ENCODE results near the gene CHST10. TPM values are rescaled to one million over a fixed set of nuclear protein-coding genes. Genes with fewer than 3 reads are reported as not detected.

CHST10 gene
- total and polyA plus RNA-seq, 11 donors: 5.8 to 14.1 (median 8.8) TPM

DNA sequence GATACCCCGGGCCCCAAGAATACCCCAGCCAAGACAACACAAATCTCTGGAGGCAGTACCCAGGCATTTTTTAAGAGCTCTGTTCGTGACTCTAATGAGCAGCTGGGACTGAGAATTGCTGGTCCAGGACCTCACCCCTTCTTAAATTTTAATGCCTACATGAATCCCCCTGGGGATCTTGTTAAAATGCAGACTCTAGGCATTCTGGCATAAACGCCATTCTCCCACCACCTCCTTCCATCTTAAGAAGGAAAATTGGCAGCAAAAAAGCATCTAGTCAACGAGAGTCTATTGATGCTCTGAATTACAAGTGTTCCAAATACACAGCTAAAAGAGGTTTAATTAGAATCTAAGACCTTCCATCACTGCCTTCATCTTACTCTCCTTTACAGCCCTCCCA is 5.0 kb downstream of the CHST10 start:
- Histone ChIP-seq H3K4me3 (no peak overlapping the region), H3K27ac (no peak overlapping the region), H3K4me1 (peaks cover 0 to 40% (median 16%) of the 10 kb centered on the region in 12 donors), H3K27me3 (no peaks in the 10 kb centered on the region), H3K36me3 (peaks cover 0 to 16% (median 0%) of the 10 kb centered on the region in 9 donors), H3K9me3 (no peaks in the 10 kb centered on the region)
- ATAC-seq (no peak), DNase-seq (no peak)
- WGBS, 4 donors: 88 to 95% (median 90%) methylated on average over 4 of the region's 4 CpGs
- TF ChIP-seq, protein P1, sequence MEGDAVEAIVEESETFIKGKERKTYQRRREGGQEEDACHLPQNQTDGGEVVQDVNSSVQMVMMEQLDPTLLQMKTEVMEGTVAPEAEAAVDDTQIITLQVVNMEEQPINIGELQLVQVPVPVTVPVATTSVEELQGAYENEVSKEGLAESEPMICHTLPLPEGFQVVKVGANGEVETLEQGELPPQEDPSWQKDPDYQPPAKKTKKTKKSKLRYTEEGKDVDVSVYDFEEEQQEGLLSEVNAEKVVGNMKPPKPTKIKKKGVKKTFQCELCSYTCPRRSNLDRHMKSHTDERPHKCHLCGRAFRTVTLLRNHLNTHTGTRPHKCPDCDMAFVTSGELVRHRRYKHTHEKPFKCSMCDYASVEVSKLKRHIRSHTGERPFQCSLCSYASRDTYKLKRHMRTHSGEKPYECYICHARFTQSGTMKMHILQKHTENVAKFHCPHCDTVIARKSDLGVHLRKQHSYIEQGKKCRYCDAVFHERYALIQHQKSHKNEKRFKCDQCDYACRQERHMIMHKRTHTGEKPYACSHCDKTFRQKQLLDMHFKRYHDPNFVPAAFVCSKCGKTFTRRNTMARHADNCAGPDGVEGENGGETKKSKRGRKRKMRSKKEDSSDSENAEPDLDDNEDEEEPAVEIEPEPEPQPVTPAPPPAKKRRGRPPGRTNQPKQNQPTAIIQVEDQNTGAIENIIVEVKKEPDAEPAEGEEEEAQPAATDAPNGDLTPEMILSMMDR (IDR thresholded peaks at IDR 0.05): no peak
- TF ChIP-seq POLR2A (IDR thresholded peaks at IDR 0.05): no peak
- intact Hi-C loops (cut with DNase I): loop anchor here in 3 of 10 donors (10.0 kb wide), 2 partner anchors 152 to 572 kb away; partner anchors contain the start of gene PDCL3 (in 2 of the 3)

DNA sequence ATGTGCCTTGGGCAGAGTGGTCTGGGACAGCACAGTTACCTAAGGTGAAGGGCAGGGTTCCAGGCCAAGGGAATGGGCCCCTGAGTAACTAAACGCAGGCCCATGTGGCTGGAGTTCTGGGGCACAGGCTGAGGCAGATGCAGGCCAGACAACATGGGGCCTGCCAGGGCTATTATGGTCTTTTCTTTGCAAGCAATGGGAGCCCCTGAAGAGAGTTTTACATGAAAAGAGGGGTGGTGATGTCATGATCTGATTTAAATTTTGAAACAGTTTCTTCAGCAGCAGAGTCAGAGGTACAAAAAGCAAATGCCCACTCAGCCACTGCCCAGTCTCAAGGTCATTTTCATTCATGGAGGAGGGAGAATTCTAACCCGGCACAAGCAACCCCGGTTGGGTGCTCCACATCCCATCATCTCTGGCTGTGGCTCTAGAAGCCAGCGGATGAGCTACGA is 5.6 kb downstream of the CHST10 start:
- Histone ChIP-seq H3K4me3 (no peak overlapping the region), H3K36me3 (peaks cover 0 to 21% (median 0%) of the 10 kb centered on the region in 9 donors), H3K4me1 (peaks cover 0 to 45% (median 17%) of the 10 kb centered on the region in 12 donors), H3K27ac (no peak overlapping the region), H3K27me3 (no peaks in the 10 kb centered on the region), H3K9me3 (no peaks in the 10 kb centered on the region)
- 92 to 96% (median 95%) methylated on average over 5 of the region's 5 CpGs for WGBS, 4 donors
- no peak for TF ChIP-seq POLR2A (IDR thresholded peaks at IDR 0.05)
- TF ChIP-seq, protein P1 (IDR thresholded peaks at IDR 0.05): no peak
- DNase-seq: no peak
- intact Hi-C loops (cut with DNase I): loop anchor here in 3 of 10 donors (10.0 kb wide), 2 partner anchors 153 to 573 kb away; partner anchors contain the start of gene PDCL3 (in 2 of the 3)
- ATAC-seq: no peak

DNA sequence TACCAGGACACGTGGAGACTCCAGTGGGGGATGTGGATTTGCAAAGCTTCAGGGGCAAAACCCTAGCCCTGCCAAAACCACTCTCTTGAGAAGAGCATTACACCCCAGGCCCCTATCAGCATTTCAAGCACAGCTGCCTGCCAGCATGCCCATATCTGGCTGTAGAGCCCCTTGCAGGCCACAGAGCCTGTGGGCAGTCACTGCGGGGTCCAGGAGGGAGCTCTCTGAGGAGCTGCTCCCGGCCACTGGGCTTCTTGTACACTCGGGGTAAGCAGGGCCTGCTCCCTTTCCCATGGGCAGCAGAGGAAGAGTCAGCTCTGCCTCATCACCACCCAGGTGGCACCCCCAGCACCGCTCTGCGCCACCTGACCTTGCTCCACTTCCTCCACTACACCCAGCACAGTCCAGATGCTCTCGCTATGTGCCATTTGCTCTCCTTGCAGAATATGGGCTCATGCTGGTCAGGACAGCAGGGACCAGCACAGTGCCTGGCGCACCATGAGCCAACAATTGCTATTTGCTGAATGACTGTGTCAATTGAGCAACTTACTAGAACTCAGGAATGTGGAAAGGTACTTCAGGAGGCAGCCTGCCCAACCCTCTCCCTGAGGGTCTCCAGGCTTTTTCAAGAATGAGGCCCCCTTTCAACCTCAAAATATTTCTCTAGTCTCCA is 7.4 kb downstream of the CHST10 start:
- H3K9me3 ChIP-seq: no peaks in the 10 kb centered on the region
- H3K4me3 ChIP-seq: no peak overlapping the region
- WGBS, 4 donors: 80 to 83% (median 82%) methylated on average over 6 to 8 of the region's 8 CpGs
- H3K27ac ChIP-seq: no peak overlapping the region
- peaks cover 0 to 33% (median 6%) of the 10 kb centered on the region in 12 donors for H3K4me1 ChIP-seq
- intact Hi-C loops (cut with DNase I): loop anchor here in 3 of 10 donors (10.0 kb wide), 2 partner anchors 155 to 575 kb away; partner anchors contain the start of gene PDCL3 (in 2 of the 3)
- TF ChIP-seq, protein P1 (IDR thresholded peaks at IDR 0.05): no peak
- TF ChIP-seq POLR2A (IDR thresholded peaks at IDR 0.05): no peak
- no peaks in the 10 kb centered on the region for H3K27me3 ChIP-seq
- peak in 1 of 4 donors; percentile 10 for ATAC-seq
- peaks cover 0 to 38% (median 14%) of the 10 kb centered on the region in 9 donors for H3K36me3 ChIP-seq
- no peak for DNase-seq

DNA sequence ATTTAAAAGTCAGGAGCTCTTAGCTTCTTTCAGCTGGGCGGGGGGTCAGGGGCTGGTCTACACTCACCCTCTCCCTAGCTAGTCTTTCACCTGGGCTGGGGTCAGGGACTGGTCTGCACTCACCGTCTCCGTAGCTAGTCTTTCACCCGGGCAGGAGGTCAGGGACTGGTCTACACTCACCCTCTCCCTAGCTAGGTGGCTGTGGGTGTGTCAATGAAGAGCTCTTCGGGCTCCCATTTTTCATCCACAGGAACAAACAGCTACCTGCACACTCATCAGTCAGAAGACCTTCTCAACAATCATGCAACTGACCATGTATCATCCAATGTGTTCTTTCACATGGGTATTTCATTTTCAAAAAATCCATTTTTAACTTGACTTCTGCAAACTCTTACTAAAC is 8.0 kb downstream of the CHST10 start:
- DNase-seq (no peak), ATAC-seq (no peak)
- peaks cover 0 to 33% (median 4%) of the 10 kb centered on the region in 12 donors for H3K4me1 ChIP-seq
- no peaks in the 10 kb centered on the region for H3K27me3 ChIP-seq
- 84 to 94% (median 92%) methylated on average over 5 of the region's 5 CpGs for WGBS, 4 donors
- TF ChIP-seq POLR2A (IDR thresholded peaks at IDR 0.05): no peak
- TF ChIP-seq, protein P1 (IDR thresholded peaks at IDR 0.05): no peak
- no peaks in the 10 kb centered on the region for H3K9me3 ChIP-seq
- no peak overlapping the region for H3K27ac ChIP-seq
- H3K36me3 ChIP-seq: peaks cover 0 to 40% (median 14%) of the 10 kb centered on the region in 9 donors
- no peak overlapping the region for H3K4me3 ChIP-seq
- intact Hi-C loops (cut with DNase I): no loop called here

All from heart left ventricle (tissue), 16 donors.